NK-92 (cell line): ENCODE data around the gene TNIK.
"Not testable (repeated sequence)": the region's sequence is repeated elsewhere in the genome, so short reads cannot be mapped to it uniquely, and the experiment has no call there.

Experiments used
- DNase-seq: peaks from one replicate; lab custom pipeline; 2025; ENCODE audit not compliant: unreplicated experiment; lab: John Stamatoyannopoulos, UW

Gene TNIK

GRCh38 chr3:171149526-171150116 is 310.6 kb downstream of the TNIK start:
- no peak for DNase-seq

GRCh38 chr3:171145798-171146197 is 314.4 kb downstream of the TNIK start:
- no peak for DNase-seq

- no peak for DNase-seq
Measured at GRCh38 chr3:171142985-171143384, 317.2 kb downstream of the TNIK start.

GRCh38 chr3:171140246-171140645 is 320.0 kb downstream of the TNIK start:
- no peak for DNase-seq

- DNase-seq: no peak
Measured at GRCh38 chr3:171138027-171138426, 322.2 kb downstream of the TNIK start.

- no peak for DNase-seq
Measured at GRCh38 chr3:171135549-171135948, 324.7 kb downstream of the TNIK start.

- no peak for DNase-seq
Measured at GRCh38 chr3:171133796-171134569, 326.2 kb downstream of the TNIK start.

- no peak for DNase-seq
Measured at GRCh38 chr3:171133337-171133736, 326.9 kb downstream of the TNIK start.

GRCh38 chr3:171132873-171133272 is 327.3 kb downstream of the TNIK start:
- DNase-seq: no peak

GRCh38 chr3:171129827-171130226 is 330.4 kb downstream of the TNIK start:
- DNase-seq: no peak

- no peak for DNase-seq
Measured at GRCh38 chr3:171127611-171128010, 332.6 kb downstream of the TNIK start.

GRCh38 chr3:171126478-171127209 is 333.6 kb downstream of the TNIK start:
- no peak for DNase-seq

GRCh38 chr3:171125010-171125409 is 335.2 kb downstream of the TNIK start:
- DNase-seq: no peak

GRCh38 chr3:171123915-171124314 is 336.3 kb downstream of the TNIK start:
- no peak for DNase-seq

- no peak for DNase-seq
Measured at GRCh38 chr3:171122861-171123260, 337.3 kb downstream of the TNIK start.

GRCh38 chr3:171122240-171122639 is 338.0 kb downstream of the TNIK start:
- DNase-seq: no peak

GRCh38 chr3:171121801-171122200 is 338.4 kb downstream of the TNIK start:
- no peak for DNase-seq

- not testable (repeated sequence) for DNase-seq
Measured at GRCh38 chr3:171119402-171119801, 340.8 kb downstream of the TNIK start.

- DNase-seq: not testable (repeated sequence)
Measured at GRCh38 chr3:171118993-171119392, 341.2 kb downstream of the TNIK start.

GRCh38 chr3:171116824-171117395 is 343.3 kb downstream of the TNIK start:
- no peak for DNase-seq

- DNase-seq: no peak
Measured at GRCh38 chr3:171116365-171116764, 343.8 kb downstream of the TNIK start.

GRCh38 chr3:171115667-171116066 is 344.5 kb downstream of the TNIK start:
- no peak for DNase-seq
